ENCODE results near the gene ZFR. TPM values are rescaled to one million over a fixed set of nuclear protein-coding genes. Genes with fewer than 3 reads are reported as not detected.

ZFR gene
- total and polyA plus RNA-seq, 9 of the 15 experiments (the other 6 are each of a cell fraction or from before 2014, with no cell fraction given), result 35.5 to 108 (median 71.1) TPM

DNA sequence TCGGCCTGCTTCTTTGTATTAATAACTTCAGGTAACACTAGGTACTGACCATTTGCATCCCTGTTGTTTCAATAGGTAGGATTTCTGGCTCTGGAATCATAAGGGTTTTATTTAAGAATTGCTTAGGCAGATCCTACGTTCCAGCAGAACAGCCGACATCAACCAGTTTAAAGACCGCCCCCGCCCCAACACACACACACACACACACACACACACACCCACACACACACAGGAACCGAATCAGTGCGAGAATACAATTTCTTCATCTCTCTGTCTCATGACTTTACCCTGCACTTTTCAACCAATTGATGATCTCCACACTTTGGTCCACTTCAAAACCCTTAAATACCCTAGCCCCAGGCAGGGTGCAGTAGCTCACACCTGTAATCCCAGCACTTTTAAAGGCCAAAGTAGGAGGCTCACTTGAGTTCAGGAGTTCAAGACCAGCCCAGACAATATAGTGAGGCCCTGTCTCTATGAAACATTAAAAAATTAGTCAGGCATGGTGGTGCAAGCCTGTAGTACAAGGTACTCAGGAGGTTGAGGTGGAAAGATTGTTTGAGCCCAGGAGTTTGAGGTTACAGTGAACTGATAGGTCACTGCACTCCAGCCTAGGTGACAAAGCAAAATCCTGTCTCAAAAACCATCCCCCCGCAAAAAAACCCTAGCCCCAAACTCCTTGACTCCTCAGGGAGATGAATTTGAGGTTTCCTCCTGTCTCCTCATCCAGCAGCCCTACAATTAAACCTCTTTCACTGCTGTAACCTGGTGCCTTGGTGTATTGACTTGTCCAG, 129.1 kb downstream of the ZFR start:
- no peak overlapping the region for H3K4me2 ChIP-seq (ENCODE audit: insufficient read depth, low read length)
- H3K9me3 ChIP-seq (replicated peaks; ENCODE audit: control insufficient read depth, insufficient read depth, low read depth, low read length), result no peaks in the 10 kb centered on the region
- H3K27ac ChIP-seq (ENCODE audit: extremely low read depth, low read depth, low read length), result no peak overlapping the region
- in situ Hi-C loops (cut with MboI) (no loop called here), intact Hi-C loops (cut with micrococcal nuclease) (no loop called here)
- H3K79me2 ChIP-seq (ENCODE audit: control insufficient read depth, insufficient read depth, low read length), result peaks cover 18% of the 10 kb centered on the region
- H3K27me3 ChIP-seq (ENCODE audit: control insufficient read depth in 2 of 2, insufficient read depth in 2 of 2, low read length in 2 of 2), result no peaks in the 10 kb centered on the region
- 64% methylated on average over 8 of the region's 8 CpGs for WGBS (ENCODE audit: insufficient coverage, low coverage, missing lambda C conversion rate)
- no peak for ATAC-seq
- H4K20me1 ChIP-seq (replicated peaks; ENCODE audit: control insufficient read depth, insufficient read depth, low read length), result no peaks in the 10 kb centered on the region
- H3K9ac ChIP-seq (ENCODE audit: insufficient read depth in 1 of 2, low read depth in 2 of 2, low read length in 2 of 2), result no peak overlapping the region
- no peaks in the 10 kb centered on the region for H3K9me1 ChIP-seq (ENCODE audit: control insufficient read depth, insufficient read depth, low read length)
- no peaks in the 10 kb centered on the region for H3K36me3 ChIP-seq (ENCODE audit: control insufficient read depth, insufficient read depth, low read length)
- BruUV-seq (replicated peaks), result no TSS peak
- CTCF ChIA-PET (ENCODE audit: low intra/inter-chr PET ratio), result no interaction called here
- H3K4me3 ChIP-seq, result no peak overlapping the region
- peaks cover 13 to 37% of the 10 kb centered on the region in 2 experiments for H3K4me1 ChIP-seq (replicated peaks in 1 of 2; ENCODE audit: control insufficient read depth in 2 of 2, insufficient read depth in 2 of 2, low read length in 2 of 2)
- peak in 1 of 4 experiments; percentile 38 for DNase-seq (ENCODE audit: extremely low read depth in 1 of 4, low spot score in 3 of 4)
- TF ChIP-seq STAT5A (IDR thresholded peaks at IDR 0.05; ENCODE audit: borderline replicate concordance, low read length), result no peak
- peak; percentile 65 for TF ChIP-seq ZNF316 (IDR thresholded peaks at IDR 0.05)
- TF ChIP-seq ZNF347 (CRISPR knock-in tag; IDR thresholded peaks at IDR 0.05; ENCODE audit: low read depth), result no peak
- TF ChIP-seq ZKSCAN8 (CRISPR knock-in tag; IDR thresholded peaks at IDR 0.05), result no peak
- no peak for TF ChIP-seq BDP1 (IDR thresholded peaks at IDR 0.05; ENCODE audit: insufficient read depth, insufficient read length)
- TF ChIP-seq KDM1A (IDR thresholded peaks at IDR 0.05), result peak in 1 of 2 experiments; percentile 31; a peak in 1 of 4 replicates
- TF ChIP-seq C11orf30 (IDR thresholded peaks at IDR 0.05; ENCODE audit: low read depth), result peak; percentile 41; the same call in 1 of the 2 replicates
- peak; percentile 55; the same call in 1 of the 2 replicates for TF ChIP-seq NFE2 (IDR thresholded peaks at IDR 0.05; ENCODE audit: low read depth)
- TF ChIP-seq XRCC5 (IDR thresholded peaks at IDR 0.05; ENCODE audit: low read depth, low read length), result no peak
- peak; percentile 78 for TF ChIP-seq EGR1 (conservative IDR thresholded peaks at IDR 0.05)
- POLR2A ChIA-PET, result interaction anchor here (0.5 to 1.5 kb wide), 5 partner anchors 15 to 853 kb away, joined by 3 to 5 read pairs (median 4); no protein-coding TSS in a partner anchor
- H2AFZ ChIP-seq (ENCODE audit: low read depth, low read length), result no peak overlapping the region
- peak; percentile 74 for FAIRE-seq
